Stomach (tissue), 9 donors: Measurements from ENCODE around the gene RAI14. TPM values are rescaled to one million over a fixed set of nuclear protein-coding genes. Genes with fewer than 3 reads are reported as not detected.
"Not testable (repeated sequence)": the region's sequence is repeated elsewhere in the genome, so short reads cannot be mapped to it uniquely, and the experiment has no call there.

Source experiments
- DNase-seq, 2 donors: peaks; one replicate each; pipeline versions ENCODE4 v3.0.0 to v3.0.0-alpha.2; 2013 to 2019
- H3K27ac ChIP-seq, 5 donors: fragments of 200-600 bp in 4 of 5; sonication (generic) in 4 of 5; one replicate each; pipeline ENCODE4 v1.5.1; 2013 to 2019; ENCODE audit warnings: mild to moderate bottlenecking in 1 of 5, moderate library complexity in 1 of 5
- H3K27me3 ChIP-seq, 3 donors: fragments of 200-600 bp; sonication (generic); one replicate each; pipeline ENCODE4 v1.5.1; 2017 to 2019; ENCODE audit warnings: mixed run types in 1 of 3
- H3K36me3 ChIP-seq, 4 donors: fragments of 200-600 bp; sonication (generic); 1 replicate in 3 of 4; 2 replicates in 1 of 4; pipeline ENCODE4 v1.5.1; 2016 to 2019
- H3K4me1 ChIP-seq, 4 donors: fragments of 200-600 bp; sonication (generic); one replicate each; pipeline ENCODE4 v1.5.1; 2016 to 2019
- H3K4me3 ChIP-seq, 4 donors: fragments of 200-600 bp; sonication (generic) in 3 of 4; one replicate each; pipeline ENCODE4 v1.5.1; 2016 to 2019; ENCODE audit warnings: mild to moderate bottlenecking in 1 of 4
- H3K9me3 ChIP-seq, 4 donors: fragments of 200-600 bp; sonication (generic); one replicate each; pipeline ENCODE4 v1.5.1; 2016 to 2019
- CTCF ChIP-seq, 7 experiments: fragments of 450-650 bp in 4 of 7; fragments of 200-600 bp in 3 of 7; sonication (generic) in 3 of 7; IDR thresholded peaks; one replicate each; pipeline ENCODE4 v1.5.1; 2016 to 2019; ENCODE audit warnings: antibody characterized with exemption in 7 of 7, control low read depth in 2 of 7, mild to moderate bottlenecking in 1 of 7
- EP300 ChIP-seq: sonication (generic); formaldehyde crosslinking; IDR thresholded peaks from one replicate; pipeline ENCODE4 v1.6.1; 2017; ENCODE audit warnings: antibody characterized with exemption
- POLR2A ChIP-seq, 4 donors: fragments of 450-650 bp; IDR thresholded peaks; one replicate each; pipeline ENCODE4 v1.6.1; 2016; ENCODE audit warnings: antibody characterized with exemption in 4 of 4, control low read depth in 2 of 4, mild to moderate bottlenecking in 1 of 4, moderate library complexity in 1 of 4
- POLR2AphosphoS5 ChIP-seq, 3 donors: sonication (generic); formaldehyde crosslinking; IDR thresholded peaks; one replicate each; pipeline ENCODE4 v1.6.1; 2016; ENCODE audit warnings: antibody characterized with exemption in 3 of 3
- WGBS, 5 donors: extraction: QIAGEN DNeasy Blood & Tissue Kit in 3 of 5; methylation state at CpG; one replicate each; pipeline versions ENCODE4 v1.1.5 to v1.1.7; 2013 to 2018; 5-methylcytosine and 5-hydroxymethylcytosine counted together
- intact Hi-C: fragments of 100-400 bp; cut with DNase I; formaldehyde crosslinking; loops from one replicate; pipeline ENCODE4 v1.15.1; 2023; ENCODE audit warnings: low total_unique reads
- polyA plus RNA-seq, 3 donors: library from polyadenylated mRNA; stranded (reverse); fragments of 200-250 nt; gene quantifications; one replicate each; pipeline ENCODE4 v1.2.3, GENCODE V29; 2013
- total RNA-seq, 5 donors: library from RNA; depleted of rRNA; stranded (reverse); fragments of >200 nt; gene quantifications; one replicate each; pipeline versions ENCODE4 v1.1.0 to v1.2.3, GENCODE V29; 2014 to 2016
- donor health status: healthy with polysubstance abuse.
- donor health status: Bipolar disorder and iron deficiency.
- donor health status: healthy.

RAI14 gene
- total and polyA plus RNA-seq, 8 donors = 5.1 to 62.4 (median 24.1) TPM

GRCh38 chr5:34771076-34771475 is 114.9 kb downstream of the RAI14 start:
- intact Hi-C loops = no loop called here
- no peaks in the 10 kb centered on the region for H3K27me3 ChIP-seq
- TF ChIP-seq POLR2A (IDR thresholded peaks at IDR 0.05) (no peak), EP300 (no peak), CTCF (IDR thresholded peaks at IDR 0.05) (no peak), POLR2AphosphoS5 (IDR thresholded peaks at IDR 0.05) (no peak)
- WGBS, 5 donors = 48 to 56% (median 53%) methylated on average over 5 of the region's 5 CpGs
- H3K36me3 ChIP-seq = peaks cover 0 to 3% (median 0%) of the 10 kb centered on the region in 4 donors
- no peaks in the 10 kb centered on the region for H3K4me1 ChIP-seq
- no peak overlapping the region for H3K27ac ChIP-seq
- H3K9me3 ChIP-seq = no peaks in the 10 kb centered on the region
- no peak overlapping the region for H3K4me3 ChIP-seq
- DNase-seq = no peak

- H3K9me3 ChIP-seq = no peaks in the 10 kb centered on the region
- no peaks in the 10 kb centered on the region for H3K4me1 ChIP-seq
- no peaks in the 10 kb centered on the region for H3K27me3 ChIP-seq
- 69 to 89% (median 83%) methylated on average over 4 of the region's 4 CpGs for WGBS, 5 donors
- TF ChIP-seq POLR2AphosphoS5 (IDR thresholded peaks at IDR 0.05) = no peak
- TF ChIP-seq EP300 = no peak
- TF ChIP-seq POLR2A (IDR thresholded peaks at IDR 0.05) = no peak
- TF ChIP-seq CTCF (IDR thresholded peaks at IDR 0.05) = no peak
- H3K27ac ChIP-seq = no peak overlapping the region
- DNase-seq = no peak
- H3K36me3 ChIP-seq = no peaks in the 10 kb centered on the region
- no peak overlapping the region for H3K4me3 ChIP-seq
- intact Hi-C loops = no loop called here
Measured at GRCh38 chr5:34772267-34773098, 116.4 kb downstream of the RAI14 start.

- H3K4me3 ChIP-seq = no peak overlapping the region
- intact Hi-C loops = no loop called here
- WGBS, 5 donors = 81 to 100% (median 94%) methylated on average over 2 of the region's 2 CpGs
- H3K27me3 ChIP-seq = no peaks in the 10 kb centered on the region
- TF ChIP-seq POLR2A (IDR thresholded peaks at IDR 0.05) = no peak
- TF ChIP-seq POLR2AphosphoS5 (IDR thresholded peaks at IDR 0.05) = no peak
- TF ChIP-seq CTCF (IDR thresholded peaks at IDR 0.05) = no peak
- no peaks in the 10 kb centered on the region for H3K4me1 ChIP-seq
- no peaks in the 10 kb centered on the region for H3K36me3 ChIP-seq
- H3K27ac ChIP-seq = no peak overlapping the region
- no peak for DNase-seq
- no peaks in the 10 kb centered on the region for H3K9me3 ChIP-seq
Measured at GRCh38 chr5:34774139-34774538, 118.0 kb downstream of the RAI14 start.

GRCh38 chr5:34774678-34775077 is 118.5 kb downstream of the RAI14 start:
- H3K4me1 ChIP-seq, H3K36me3 ChIP-seq, H3K27ac ChIP-seq, H3K4me3 ChIP-seq, H3K9me3 ChIP-seq, H3K27me3 ChIP-seq, intact Hi-C loops, DNase-seq: not testable (repeated sequence)
- WGBS, 5 donors = 86 to 96% (median 92%) methylated on average over 1 of the region's 1 CpG

GRCh38 chr5:34775886-34776285 is 119.8 kb downstream of the RAI14 start:
- DNase-seq = no peak
- TF ChIP-seq EP300 (no peak), CTCF (IDR thresholded peaks at IDR 0.05) (no peak), POLR2AphosphoS5 (IDR thresholded peaks at IDR 0.05) (no peak), POLR2A (IDR thresholded peaks at IDR 0.05) (no peak)
- Histone ChIP-seq H3K27me3 (no peaks in the 10 kb centered on the region), H3K4me3 (no peak overlapping the region), H3K4me1 (no peaks in the 10 kb centered on the region), H3K9me3 (no peaks in the 10 kb centered on the region), H3K36me3 (no peaks in the 10 kb centered on the region), H3K27ac (no peak overlapping the region)
- WGBS, 5 donors = 64 to 86% (median 77%) methylated on average over 1 of the region's 1 CpG
- intact Hi-C loops = no loop called here
